GM12891 (cell line): ENCODE measurements around the gene TMEM61.

Experiments
- PAX5 ChIP-seq: IDR thresholded peaks from 2 replicates; pipeline ENCODE4 v1.6.1; 2011; ENCODE audit warnings: low read length, moderate library complexity, mild to moderate bottlenecking; ENCODE audit not compliant: insufficient read depth, severe bottlenecking
- POLR2A ChIP-seq: IDR thresholded peaks from 2 replicates; pipeline ENCODE4 v1.6.1; 2011; ENCODE audit warnings: low read depth, low read length, control low read depth
- POLR2AphosphoS5 ChIP-seq: IDR thresholded peaks from 2 replicates; pipeline ENCODE4 v1.6.1; 2011; ENCODE audit warnings: low read depth, low read length, control low read depth
- POU2F2 ChIP-seq: IDR thresholded peaks from 2 replicates; pipeline ENCODE4 v1.6.1; 2011; ENCODE audit warnings: low read depth, mild to moderate bottlenecking, control low read depth, low read length, moderate library complexity
- SPI1 ChIP-seq: IDR thresholded peaks from 2 replicates; pipeline ENCODE4 v1.6.1; 2011; ENCODE audit warnings: low read depth, low read length, control low read depth
- TAF1 ChIP-seq: IDR thresholded peaks from 2 replicates; pipeline ENCODE4 v1.6.1; 2011; ENCODE audit warnings: low read depth, low read length, control low read depth

- TF ChIP-seq TAF1 (no peak), POLR2A (no peak), POU2F2 (no peak), POLR2AphosphoS5 (no peak), SPI1 (no peak), PAX5 (no peak)
These were observed 45.6 kb upstream of the TMEM61 start for GRCh38 chr1:54934869-54935268.
